DOHH2 (cell line): ENCODE results near the gene LEKR1.

Experiments
- EZH2phosphoT487 ChIP-seq: fragments of 200-600 bp; sonication (generic); IDR thresholded peaks from 2 replicates; pipeline ENCODE4 v1.6.1; 2017; ENCODE audit warnings: borderline replicate concordance, mild to moderate bottlenecking, antibody characterized with exemption, low read length, moderate library complexity, mixed read lengths
- TF ChIP-seq, protein P1 (sequence below): fragments of 200-600 bp; sonication (generic); IDR thresholded peaks from one replicate; pipeline ENCODE4 v1.5.1; 2014; ENCODE audit warnings: antibody characterized with exemption, mild to moderate bottlenecking, low read depth, low read length; ENCODE audit not compliant: poor library complexity, severe bottlenecking

DNA sequence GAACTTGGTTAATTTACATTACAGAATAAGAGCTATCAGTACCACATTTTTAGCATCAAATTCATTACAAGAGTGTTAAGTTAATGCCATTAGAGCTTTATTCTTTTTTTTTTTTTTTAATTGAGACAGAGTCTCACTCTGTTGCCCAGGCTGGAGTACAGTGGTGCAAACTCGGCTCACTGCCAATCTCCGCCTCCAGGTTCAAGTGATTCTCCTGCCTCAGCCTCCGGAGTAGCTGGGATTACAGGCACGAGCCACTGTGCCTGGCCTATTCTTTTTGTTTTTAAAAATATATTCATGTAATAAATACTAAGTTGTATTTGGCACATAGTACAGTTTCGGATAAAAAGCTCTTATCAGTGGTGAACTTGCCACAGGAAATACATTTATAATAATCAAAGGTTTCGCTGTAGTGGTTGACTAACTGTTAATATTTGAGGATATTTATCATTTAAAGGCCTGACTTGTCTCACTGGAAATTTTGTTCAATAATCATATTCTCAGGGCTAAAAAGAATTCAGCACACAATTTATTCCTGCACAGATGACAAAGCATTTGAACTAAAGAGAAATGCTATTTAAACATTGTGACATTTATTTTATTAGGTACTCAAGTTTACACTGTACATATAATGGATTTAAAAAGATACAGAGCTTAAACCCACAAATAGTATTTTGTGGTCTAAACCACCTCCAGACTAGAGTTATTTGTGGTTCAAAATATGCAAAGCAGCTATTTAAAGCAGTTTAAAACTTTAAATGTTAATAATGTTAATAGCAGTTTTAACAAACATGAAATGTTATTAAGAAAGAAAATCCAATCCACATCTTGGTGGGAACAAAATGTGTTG lies 6.1 kb upstream of the LEKR1 start:
- TF ChIP-seq, protein P1, sequence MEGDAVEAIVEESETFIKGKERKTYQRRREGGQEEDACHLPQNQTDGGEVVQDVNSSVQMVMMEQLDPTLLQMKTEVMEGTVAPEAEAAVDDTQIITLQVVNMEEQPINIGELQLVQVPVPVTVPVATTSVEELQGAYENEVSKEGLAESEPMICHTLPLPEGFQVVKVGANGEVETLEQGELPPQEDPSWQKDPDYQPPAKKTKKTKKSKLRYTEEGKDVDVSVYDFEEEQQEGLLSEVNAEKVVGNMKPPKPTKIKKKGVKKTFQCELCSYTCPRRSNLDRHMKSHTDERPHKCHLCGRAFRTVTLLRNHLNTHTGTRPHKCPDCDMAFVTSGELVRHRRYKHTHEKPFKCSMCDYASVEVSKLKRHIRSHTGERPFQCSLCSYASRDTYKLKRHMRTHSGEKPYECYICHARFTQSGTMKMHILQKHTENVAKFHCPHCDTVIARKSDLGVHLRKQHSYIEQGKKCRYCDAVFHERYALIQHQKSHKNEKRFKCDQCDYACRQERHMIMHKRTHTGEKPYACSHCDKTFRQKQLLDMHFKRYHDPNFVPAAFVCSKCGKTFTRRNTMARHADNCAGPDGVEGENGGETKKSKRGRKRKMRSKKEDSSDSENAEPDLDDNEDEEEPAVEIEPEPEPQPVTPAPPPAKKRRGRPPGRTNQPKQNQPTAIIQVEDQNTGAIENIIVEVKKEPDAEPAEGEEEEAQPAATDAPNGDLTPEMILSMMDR, result no peak
- TF ChIP-seq EZH2phosphoT487, result no peak
